Measurements from ENCODE around the gene NDUFB8.
A peak's percentile ranks its signal among the peaks of the same experiment; 100 is the strongest.

Gene NDUFB8

GRCh38 chr10:100553929-100554328, 24.3 kb upstream of the NDUFB8 start:
- Histone ChIP-seq H3K9ac (ENCODE audit: low read length) (no peak overlapping the region), H3K27ac (ENCODE audit: low read depth, low read length) (no peak overlapping the region), H2BK15ac (replicated peaks; ENCODE audit: low read depth) (no peak overlapping the region), H4K5ac (ENCODE audit: low read length) (no peak overlapping the region), H3K27me3 (ENCODE audit: insufficient read depth, low read length, poor library complexity) (no peaks in the 10 kb centered on the region), H2BK5ac (ENCODE audit: low read length) (no peak overlapping the region), H3K4ac (ENCODE audit: low read depth, low read length) (no peak overlapping the region), H4K8ac (ENCODE audit: low read depth, low read length) (no peak overlapping the region), H3K79me2 (ENCODE audit: control insufficient read depth, insufficient read depth, low read length) (no peaks in the 10 kb centered on the region), H3K4me3 (ENCODE audit: low read length) (no peak overlapping the region), H3K23ac (ENCODE audit: low read length) (no peak overlapping the region), H3K4me1 (ENCODE audit: control insufficient read depth, low read depth, low read length) (peaks cover 11% of the 10 kb centered on the region), H2BK120ac (ENCODE audit: low read depth, low read length) (no peak overlapping the region), H3K4me2 (ENCODE audit: low read length) (no peak overlapping the region), H2AK5ac (ENCODE audit: low read length) (no peak overlapping the region), H3K79me1 (ENCODE audit: low read length) (no peaks in the 10 kb centered on the region), H3K56ac (ENCODE audit: low read length) (no peak overlapping the region), H3K18ac (ENCODE audit: low read length) (no peak overlapping the region), H3K36me3 (ENCODE audit: control insufficient read depth, insufficient read depth, low read length) (no peaks in the 10 kb centered on the region)
- no peak for DNase-seq
- WGBS (ENCODE audit: extremely low coverage, insufficient coverage, low lambda C conversion rate) = no CpG with 5 or more reads among the region's 3 CpGs

GRCh38 chr10:100551738-100552137, 22.1 kb upstream of the NDUFB8 start:
- H3K56ac ChIP-seq (ENCODE audit: low read length) = no peak overlapping the region
- H2BK120ac ChIP-seq (ENCODE audit: low read depth, low read length) = no peak overlapping the region
- H3K36me3 ChIP-seq (ENCODE audit: control insufficient read depth, insufficient read depth, low read length) = peaks cover 14% of the 10 kb centered on the region

GRCh38 chr10:100551196-100551595, 21.5 kb upstream of the NDUFB8 start:
- Histone ChIP-seq H4K8ac (ENCODE audit: low read depth, low read length) (no peak overlapping the region), H3K18ac (ENCODE audit: low read length) (no peak overlapping the region), H2BK15ac (replicated peaks; ENCODE audit: low read depth) (no peak overlapping the region), H3K56ac (ENCODE audit: low read length) (no peak overlapping the region), H3K36me3 (ENCODE audit: control insufficient read depth, insufficient read depth, low read length) (peaks cover 14% of the 10 kb centered on the region), H4K5ac (ENCODE audit: low read length) (no peak overlapping the region), H3K27me3 (ENCODE audit: insufficient read depth, low read length, poor library complexity) (no peaks in the 10 kb centered on the region), H3K4me1 (ENCODE audit: control insufficient read depth, low read depth, low read length) (peaks cover 11% of the 10 kb centered on the region), H3K79me2 (ENCODE audit: control insufficient read depth, insufficient read depth, low read length) (no peaks in the 10 kb centered on the region), H3K4ac (ENCODE audit: low read depth, low read length) (no peak overlapping the region), H3K9ac (ENCODE audit: low read length) (no peak overlapping the region), H3K4me2 (ENCODE audit: low read length) (no peak overlapping the region), H2BK120ac (ENCODE audit: low read depth, low read length) (no peak overlapping the region), H3K27ac (ENCODE audit: low read depth, low read length) (no peak overlapping the region), H3K79me1 (ENCODE audit: low read length) (no peaks in the 10 kb centered on the region), H3K4me3 (ENCODE audit: low read length) (no peak overlapping the region), H2AK5ac (ENCODE audit: low read length) (no peak overlapping the region), H2BK5ac (ENCODE audit: low read length) (no peak overlapping the region), H3K23ac (ENCODE audit: low read length) (no peak overlapping the region)
- no CpG with 5 or more reads among the region's 4 CpGs for whole genome bisulfite sequencing (ENCODE audit: extremely low coverage, insufficient coverage, low lambda C conversion rate)
- no peak for DNase-seq

More at GRCh38 chr10:100551738-100552137, 22.1 kb upstream of the NDUFB8 start:
- H3K4me2 ChIP-seq (ENCODE audit: low read length) = no peak overlapping the region
- H2BK15ac ChIP-seq (replicated peaks; ENCODE audit: low read depth) = no peak overlapping the region
- no CpG with 5 or more reads among the region's 5 CpGs for WGBS (ENCODE audit: extremely low coverage, insufficient coverage, low lambda C conversion rate)
- H3K23ac ChIP-seq (ENCODE audit: low read length) = peak overlapping the region; percentile 66
- no peak overlapping the region for H2BK5ac ChIP-seq (ENCODE audit: low read length)
- H3K27ac ChIP-seq (ENCODE audit: low read depth, low read length) = no peak overlapping the region
- no peak overlapping the region for H4K5ac ChIP-seq (ENCODE audit: low read length)
- no peaks in the 10 kb centered on the region for H3K79me1 ChIP-seq (ENCODE audit: low read length)
- no peaks in the 10 kb centered on the region for H3K79me2 ChIP-seq (ENCODE audit: control insufficient read depth, insufficient read depth, low read length)
- no peak overlapping the region for H3K4ac ChIP-seq (ENCODE audit: low read depth, low read length)
- H4K8ac ChIP-seq (ENCODE audit: low read depth, low read length) = no peak overlapping the region
- peaks cover 11% of the 10 kb centered on the region for H3K4me1 ChIP-seq (ENCODE audit: control insufficient read depth, low read depth, low read length)
- no peak overlapping the region for H3K18ac ChIP-seq (ENCODE audit: low read length)
- H2AK5ac ChIP-seq (ENCODE audit: low read length) = no peak overlapping the region
- H3K4me3 ChIP-seq (ENCODE audit: low read length) = no peak overlapping the region
- peak; percentile 72 for DNase-seq
- H3K27me3 ChIP-seq (ENCODE audit: insufficient read depth, low read length, poor library complexity) = no peaks in the 10 kb centered on the region
- H3K9ac ChIP-seq (ENCODE audit: low read length) = no peak overlapping the region

DNA sequence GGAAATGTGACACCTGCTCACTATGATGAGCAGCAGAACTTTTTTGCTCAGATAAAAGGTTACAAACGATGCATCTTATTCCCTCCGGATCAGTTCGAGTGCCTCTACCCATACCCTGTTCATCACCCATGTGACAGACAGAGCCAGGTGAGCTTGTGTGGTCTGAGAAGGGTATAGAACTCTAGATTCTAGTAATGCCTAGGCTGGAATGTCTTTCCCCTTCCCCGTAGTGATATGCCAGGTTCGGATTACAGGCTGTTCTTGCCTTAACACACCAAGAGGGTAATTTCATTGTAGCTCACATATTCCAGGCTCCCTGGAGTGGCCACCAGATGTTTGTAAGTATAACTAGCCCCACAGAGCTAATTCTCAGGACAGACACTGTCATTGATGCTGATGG, 15.3 kb upstream of the NDUFB8 start:
- Histone ChIP-seq H3K4me3 (ENCODE audit: low read length) (no peak overlapping the region), H3K56ac (ENCODE audit: low read length) (no peak overlapping the region), H3K79me1 (ENCODE audit: low read length) (peaks cover 2% of the 10 kb centered on the region), H3K9ac (ENCODE audit: low read length) (no peak overlapping the region), H2BK120ac (ENCODE audit: low read depth, low read length) (no peak overlapping the region), H3K18ac (ENCODE audit: low read length) (no peak overlapping the region), H2BK5ac (ENCODE audit: low read length) (no peak overlapping the region), H3K36me3 (ENCODE audit: control insufficient read depth, insufficient read depth, low read length) (peaks cover 21% of the 10 kb centered on the region), H4K5ac (ENCODE audit: low read length) (no peak overlapping the region), H3K27me3 (ENCODE audit: insufficient read depth, low read length, poor library complexity) (no peaks in the 10 kb centered on the region), H3K4ac (ENCODE audit: low read depth, low read length) (no peak overlapping the region), H2AK5ac (ENCODE audit: low read length) (no peak overlapping the region), H2BK15ac (replicated peaks; ENCODE audit: low read depth) (no peak overlapping the region), H4K8ac (ENCODE audit: low read depth, low read length) (no peak overlapping the region), H3K23ac (ENCODE audit: low read length) (no peak overlapping the region), H3K4me2 (ENCODE audit: low read length) (no peak overlapping the region), H3K4me1 (ENCODE audit: control insufficient read depth, low read depth, low read length) (no peaks in the 10 kb centered on the region), H3K79me2 (ENCODE audit: control insufficient read depth, insufficient read depth, low read length) (peaks cover 1% of the 10 kb centered on the region), H3K27ac (ENCODE audit: low read depth, low read length) (no peak overlapping the region)
- no peak for DNase-seq
- no CpG with 5 or more reads among the region's 5 CpGs for WGBS (ENCODE audit: extremely low coverage, insufficient coverage, low lambda C conversion rate)

DNA sequence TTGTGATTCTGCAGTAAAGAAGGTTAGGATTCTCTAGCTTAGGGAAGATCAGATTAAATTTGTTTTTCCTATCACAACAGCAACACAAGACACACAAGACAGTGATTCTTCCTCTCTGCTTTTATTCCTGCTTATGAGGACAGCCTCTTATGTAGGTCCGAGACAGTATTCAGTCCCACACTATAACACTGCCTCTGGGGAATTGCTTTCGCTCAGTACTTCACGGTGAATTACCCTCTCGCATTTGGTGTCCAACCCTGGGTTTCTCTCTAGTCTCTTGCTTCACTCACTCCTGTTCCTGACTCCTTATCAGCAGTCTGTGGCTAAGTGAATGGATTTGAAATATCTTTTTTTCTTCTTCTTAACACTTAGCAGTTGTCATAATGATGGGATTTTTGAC, 7.8 kb upstream of the NDUFB8 start:
- H3K4me2 ChIP-seq (ENCODE audit: low read length) = no peak overlapping the region
- H3K4me1 ChIP-seq (ENCODE audit: control insufficient read depth, low read depth, low read length) = peaks cover 6% of the 10 kb centered on the region
- no peak overlapping the region for H4K5ac ChIP-seq (ENCODE audit: low read length)
- no peak for DNase-seq
- no peak overlapping the region for H3K4me3 ChIP-seq (ENCODE audit: low read length)
- H2AK5ac ChIP-seq (ENCODE audit: low read length) = no peak overlapping the region
- no peak overlapping the region for H2BK15ac ChIP-seq (replicated peaks; ENCODE audit: low read depth)
- no peak overlapping the region for H4K8ac ChIP-seq (ENCODE audit: low read depth, low read length)
- H3K18ac ChIP-seq (ENCODE audit: low read length) = no peak overlapping the region
- no peak overlapping the region for H3K56ac ChIP-seq (ENCODE audit: low read length)
- peaks cover 2% of the 10 kb centered on the region for H3K27me3 ChIP-seq (ENCODE audit: insufficient read depth, low read length, poor library complexity)
- H3K4ac ChIP-seq (ENCODE audit: low read depth, low read length) = no peak overlapping the region
- H3K79me2 ChIP-seq (ENCODE audit: control insufficient read depth, insufficient read depth, low read length) = peaks cover 21% of the 10 kb centered on the region
- no peak overlapping the region for H2BK120ac ChIP-seq (ENCODE audit: low read depth, low read length)
- H3K79me1 ChIP-seq (ENCODE audit: low read length) = peaks cover 16% of the 10 kb centered on the region
- WGBS (ENCODE audit: extremely low coverage, insufficient coverage, low lambda C conversion rate) = no CpG with 5 or more reads among the region's 4 CpGs
- H2BK5ac ChIP-seq (ENCODE audit: low read length) = no peak overlapping the region
- H3K36me3 ChIP-seq (ENCODE audit: control insufficient read depth, insufficient read depth, low read length) = no peaks in the 10 kb centered on the region
- H3K23ac ChIP-seq (ENCODE audit: low read length) = no peak overlapping the region
- no peak overlapping the region for H3K9ac ChIP-seq (ENCODE audit: low read length)
- H3K27ac ChIP-seq (ENCODE audit: low read depth, low read length) = no peak overlapping the region

DNA sequence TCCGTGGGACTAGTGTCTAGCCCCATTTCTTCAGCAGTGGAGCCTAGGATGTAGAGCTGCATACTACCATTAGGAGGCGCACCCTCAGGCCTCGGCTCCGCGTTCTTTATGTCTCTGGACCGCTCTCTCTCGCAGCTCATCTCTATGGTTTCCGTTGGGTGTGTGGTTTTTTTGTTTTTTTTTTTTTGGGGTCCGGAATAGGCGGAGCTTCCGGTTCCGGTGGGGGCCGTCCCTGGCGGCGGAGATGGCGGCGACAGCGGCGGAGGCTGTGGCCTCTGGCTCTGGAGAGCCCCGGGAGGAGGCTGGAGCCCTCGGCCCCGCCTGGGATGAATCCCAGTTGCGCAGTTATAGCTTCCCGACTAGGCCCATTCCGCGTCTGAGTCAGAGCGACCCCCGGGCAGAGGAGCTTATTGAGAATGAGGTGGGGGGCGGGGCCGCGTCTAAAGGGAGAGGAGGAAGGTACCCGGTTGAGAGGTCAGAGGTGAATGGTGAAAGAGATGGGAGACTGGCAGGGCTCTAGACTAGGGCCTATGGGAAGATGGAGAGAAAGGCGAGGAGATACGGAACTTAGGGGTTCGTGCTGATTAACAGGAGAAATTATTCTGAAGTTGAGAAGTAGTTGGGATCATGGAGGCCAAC, 6.2 kb upstream of the NDUFB8 start, which contains the start of gene HIF1AN:
Gene HIF1AN (plus strand): TSS at position 229 of the 639 bp plus-strand sequence. CDS start 16 bp downstream, at position 245.
- Histone ChIP-seq H3K18ac (ENCODE audit: low read length) (peak within 1 kb of the TSS; percentile 61), H3K4me3 (ENCODE audit: low read length) (peak within 1 kb of the TSS; percentile 34), H3K27me3 (ENCODE audit: insufficient read depth, low read length, poor library complexity) (peaks cover 2% of the 10 kb centered on the region), H3K27ac (ENCODE audit: low read depth, low read length) (no peak within 1 kb of the TSS), H3K79me2 (ENCODE audit: control insufficient read depth, insufficient read depth, low read length) (peaks cover 21% of the 10 kb centered on the region), H2BK120ac (ENCODE audit: low read depth, low read length) (no peak within 1 kb of the TSS), H4K5ac (ENCODE audit: low read length) (peak within 1 kb of the TSS; percentile 71), H4K8ac (ENCODE audit: low read depth, low read length) (peak within 1 kb of the TSS; percentile 76), H3K4ac (ENCODE audit: low read depth, low read length) (no peak within 1 kb of the TSS), H3K4me1 (ENCODE audit: control insufficient read depth, low read depth, low read length) (peaks cover 6% of the 10 kb centered on the region), H3K9ac (ENCODE audit: low read length) (peak within 1 kb of the TSS; percentile 77), H2BK15ac (replicated peaks; ENCODE audit: low read depth) (no peak within 1 kb of the TSS), H3K79me1 (ENCODE audit: low read length) (peaks cover 16% of the 10 kb centered on the region), H3K36me3 (ENCODE audit: control insufficient read depth, insufficient read depth, low read length) (no peaks in the 10 kb centered on the region), H3K56ac (ENCODE audit: low read length) (peak within 1 kb of the TSS; percentile 86), H2BK5ac (ENCODE audit: low read length) (no peak within 1 kb of the TSS), H2AK5ac (ENCODE audit: low read length) (no peak within 1 kb of the TSS), H3K4me2 (ENCODE audit: low read length) (peak within 1 kb of the TSS; percentile 92), H3K23ac (ENCODE audit: low read length) (no peak within 1 kb of the TSS)
- peak; percentile 97 for DNase-seq
- no CpG with 5 or more reads among the region's 35 CpGs for WGBS (ENCODE audit: extremely low coverage, insufficient coverage, low lambda C conversion rate)
